GM21515 (cell line): ENCODE measurements around the gene PRTFDC1.
"Not testable (repeated sequence)": the region's sequence is repeated elsewhere in the genome, so short reads cannot be mapped to it uniquely, and the experiment has no call there.

Experiments
- ATAC-seq: cut with Tn5 transposase; IDR thresholded peaks from one replicate; pipeline ENCODE4 v1.9.1; 2021; ENCODE audit not compliant: unreplicated experiment

The PRTFDC1 gene

DNA sequence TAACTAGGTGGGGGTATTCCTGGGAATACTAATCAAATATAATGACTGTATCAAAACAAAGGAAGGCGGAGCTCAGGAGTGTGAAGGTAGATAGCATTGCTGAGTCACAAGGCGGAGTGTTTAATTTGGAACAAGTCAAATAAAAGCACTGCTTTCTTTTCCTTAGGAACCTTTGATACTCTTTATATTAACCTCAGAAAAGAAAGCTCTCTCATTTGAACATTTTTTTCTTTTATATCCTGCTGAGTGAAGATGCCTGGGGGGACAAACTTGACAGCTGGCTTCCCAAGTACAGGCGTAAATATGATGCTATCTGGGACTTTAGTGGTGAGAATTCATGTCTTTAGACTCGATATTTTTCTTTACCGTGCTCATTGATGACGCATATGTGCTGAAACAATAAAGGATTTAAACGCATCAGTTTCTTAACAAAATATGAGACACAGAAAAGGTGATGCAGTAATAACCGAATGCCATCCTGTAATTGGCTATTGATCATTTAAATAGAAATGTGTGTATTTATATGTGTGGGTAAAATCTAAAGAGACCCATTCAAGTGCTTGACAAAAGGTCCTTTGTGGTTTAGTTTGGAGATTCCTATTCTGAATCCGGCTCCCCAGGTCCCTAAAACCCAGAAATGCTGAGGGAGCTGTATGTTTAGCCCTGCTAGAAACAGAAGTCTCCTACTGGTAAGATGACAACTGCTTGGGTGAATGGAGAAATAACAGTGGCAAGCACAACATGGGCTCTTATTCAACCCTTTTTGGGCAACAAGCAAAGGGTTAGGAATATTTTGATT is 102.7 kb downstream of the PRTFDC1 start:
- no peak for ATAC-seq

GRCh38 chr10:24849051-24849450 is 103.4 kb downstream of the PRTFDC1 start:
- ATAC-seq, result no peak

DNA sequence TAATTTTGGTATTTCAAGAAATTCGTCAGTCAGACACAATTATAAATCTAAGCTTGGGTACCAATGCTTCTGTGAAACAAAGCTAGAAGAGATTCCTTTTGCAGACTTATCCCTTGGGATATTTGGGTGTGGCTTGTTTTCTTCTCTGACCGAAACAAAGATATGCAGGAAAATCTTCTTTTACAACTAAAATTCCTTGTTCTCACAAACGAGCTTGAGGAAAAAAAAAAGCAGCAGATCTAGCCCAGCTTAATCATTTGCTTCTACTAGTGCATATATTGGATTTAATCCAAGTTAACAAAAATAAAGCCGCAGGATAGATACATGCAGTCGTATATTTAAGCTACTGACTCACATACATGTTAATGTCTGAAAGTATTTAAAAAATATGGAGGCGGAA is 104.2 kb downstream of the PRTFDC1 start:
- no peak for ATAC-seq

GRCh38 chr10:24847112-24848070 is 105.0 kb downstream of the PRTFDC1 start:
- no peak for ATAC-seq

DNA sequence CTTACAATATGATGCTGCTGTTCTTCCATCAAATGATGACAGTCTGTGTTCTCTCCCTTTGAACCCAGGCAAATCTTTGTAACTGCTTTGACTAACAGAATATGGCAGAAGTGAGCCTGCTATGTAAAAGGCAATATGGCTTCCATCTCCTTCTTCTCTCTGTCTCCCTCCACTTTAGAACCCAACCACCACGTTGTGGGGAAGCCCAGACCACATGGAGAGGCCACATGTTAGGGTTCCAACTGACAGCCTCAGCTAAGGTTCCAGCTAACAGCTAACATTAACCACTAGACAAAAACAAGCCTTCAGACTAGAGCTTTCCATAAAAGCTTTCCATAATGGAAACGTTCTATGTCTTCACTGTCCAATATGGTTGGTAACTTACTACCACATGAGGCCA is 107.7 kb downstream of the PRTFDC1 start:
- ATAC-seq, result no peak

DNA sequence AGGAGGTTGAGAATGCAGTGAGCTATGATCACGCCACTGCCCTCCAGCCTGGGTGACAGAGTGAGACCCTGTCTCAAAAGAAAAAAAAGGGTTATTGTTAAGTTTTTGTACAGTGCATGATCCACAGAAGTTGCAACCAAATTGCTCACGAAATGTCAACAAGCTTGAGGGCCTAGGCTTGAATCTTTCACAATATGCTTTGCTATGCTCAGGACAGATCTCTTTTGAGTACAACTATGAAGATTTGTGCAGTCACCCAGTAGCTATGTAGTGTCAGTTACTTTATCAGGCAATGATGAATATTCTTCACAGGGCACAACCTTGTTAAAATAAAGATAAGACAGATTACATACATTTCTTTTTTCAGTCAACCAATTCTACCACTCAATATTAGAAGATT is 109.2 kb downstream of the PRTFDC1 start:
- ATAC-seq, result no peak

DNA sequence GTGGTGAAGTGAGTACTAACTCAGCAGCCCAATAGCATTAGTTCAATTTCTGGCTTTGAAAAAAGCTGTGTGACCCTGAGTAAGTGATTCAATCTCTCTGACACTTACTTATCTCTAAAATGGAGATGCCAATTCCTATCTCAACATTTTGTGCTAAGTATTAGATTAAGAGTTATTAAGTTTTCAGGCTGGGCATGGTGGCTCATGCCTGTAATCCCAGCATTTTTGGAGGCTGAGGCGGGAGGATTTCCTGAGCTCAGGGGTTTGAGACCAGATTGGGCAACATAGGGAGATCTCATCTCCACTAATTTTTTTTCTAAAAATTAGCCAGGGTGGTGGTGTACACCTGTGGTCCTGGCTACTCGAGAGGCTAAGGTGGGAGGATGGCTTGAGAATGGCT is 109.5 kb downstream of the PRTFDC1 start:
- ATAC-seq, result no peak

DNA sequence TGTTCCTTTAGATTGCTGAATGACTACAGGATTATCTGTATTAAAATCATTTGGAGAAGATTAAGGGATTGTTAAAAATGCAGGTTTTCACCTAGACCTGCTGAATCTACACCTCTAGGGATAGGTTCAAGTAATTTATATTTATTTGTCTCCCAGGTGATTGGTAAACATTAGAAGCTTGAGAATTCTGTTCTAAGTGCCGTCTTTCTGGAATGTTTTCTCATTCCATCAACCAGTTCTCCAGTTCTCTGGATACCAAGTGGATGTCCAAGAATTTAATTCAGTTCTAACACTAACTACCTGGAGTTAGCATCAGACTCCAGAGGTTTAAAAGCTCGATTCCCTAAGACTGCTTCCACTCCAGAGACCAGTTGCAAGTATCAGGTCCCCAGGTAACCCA is 110.9 kb downstream of the PRTFDC1 start:
- ATAC-seq, result no peak

DNA sequence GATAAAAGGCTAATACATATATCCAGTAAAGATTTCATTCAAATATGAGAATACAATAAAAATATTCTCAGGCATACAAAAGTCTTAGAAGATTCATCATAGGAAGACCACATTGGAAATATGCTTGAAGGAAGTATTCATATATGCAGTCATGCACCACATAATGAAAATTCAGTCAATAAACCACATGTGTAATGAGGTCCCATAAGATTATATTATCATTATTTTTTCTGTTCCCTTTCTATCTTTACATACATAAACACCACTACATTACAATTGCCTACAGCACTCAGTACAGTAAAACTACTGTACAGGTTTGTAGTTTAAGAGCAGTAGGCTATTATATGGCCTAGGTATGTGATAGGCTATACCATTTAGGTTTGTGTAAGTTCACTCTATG is 111.6 kb downstream of the PRTFDC1 start:
- ATAC-seq, result no peak

DNA sequence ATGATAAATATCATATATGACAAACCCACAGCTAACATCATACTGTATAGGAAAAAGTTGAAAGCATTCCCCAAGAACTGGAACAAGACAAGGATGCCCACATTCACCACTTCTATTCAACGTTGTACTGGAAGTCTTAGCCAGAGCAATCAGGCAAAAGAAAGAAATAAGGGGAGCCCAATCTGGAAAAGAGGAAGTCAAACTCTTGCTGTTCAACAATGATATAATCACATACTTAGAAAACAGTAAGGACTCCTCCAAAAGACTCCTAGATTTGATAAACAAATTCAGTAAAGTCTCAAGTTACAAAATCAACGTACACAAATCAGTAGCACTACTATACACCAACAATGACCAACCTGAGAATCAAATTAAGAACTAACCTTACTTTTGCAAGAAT is 114.6 kb downstream of the PRTFDC1 start:
- not testable (repeated sequence) for ATAC-seq

GRCh38 chr10:24834869-24835268 is 117.5 kb downstream of the PRTFDC1 start:
- ATAC-seq, result no peak

DNA sequence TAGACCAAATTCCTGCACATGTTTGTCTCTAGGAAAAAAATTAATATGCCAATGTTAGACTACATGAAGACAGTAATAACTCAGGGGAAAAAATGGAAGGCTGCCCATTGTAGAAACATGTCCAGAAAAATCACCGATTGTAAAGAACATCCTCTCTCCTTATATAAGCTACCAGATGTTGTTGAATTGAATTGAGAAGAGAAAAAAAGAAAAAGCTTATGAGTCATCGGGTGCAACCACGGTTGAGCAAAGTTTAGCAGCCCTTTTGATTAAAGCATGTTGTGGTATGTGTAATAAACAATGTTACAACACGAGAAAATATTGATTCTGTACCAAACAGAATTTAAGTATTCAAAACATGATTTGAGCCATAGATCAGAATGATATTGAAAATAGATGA is 126.4 kb downstream of the PRTFDC1 start:
- no peak for ATAC-seq

GRCh38 chr10:24825551-24825950 is 126.9 kb downstream of the PRTFDC1 start:
- no peak for ATAC-seq

DNA sequence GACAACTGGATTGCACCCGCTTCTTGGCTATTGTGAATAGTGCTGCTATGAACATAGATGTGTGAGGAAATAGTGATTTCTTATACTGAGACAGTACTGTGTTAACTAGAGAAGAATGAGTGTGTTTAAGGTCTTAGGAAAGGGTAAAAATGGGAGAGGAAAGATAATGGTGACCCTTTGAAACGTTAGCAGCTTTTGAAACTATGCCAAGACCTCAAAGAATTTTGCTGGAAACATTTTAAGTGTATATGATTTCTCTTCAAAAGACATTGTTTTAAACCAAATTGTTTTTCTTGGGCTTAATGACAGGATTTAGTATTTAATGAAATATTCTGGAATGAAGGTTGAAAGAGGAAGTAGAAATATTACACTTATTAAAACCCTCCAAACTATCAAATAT is 127.9 kb downstream of the PRTFDC1 start:
- ATAC-seq, result no peak

DNA sequence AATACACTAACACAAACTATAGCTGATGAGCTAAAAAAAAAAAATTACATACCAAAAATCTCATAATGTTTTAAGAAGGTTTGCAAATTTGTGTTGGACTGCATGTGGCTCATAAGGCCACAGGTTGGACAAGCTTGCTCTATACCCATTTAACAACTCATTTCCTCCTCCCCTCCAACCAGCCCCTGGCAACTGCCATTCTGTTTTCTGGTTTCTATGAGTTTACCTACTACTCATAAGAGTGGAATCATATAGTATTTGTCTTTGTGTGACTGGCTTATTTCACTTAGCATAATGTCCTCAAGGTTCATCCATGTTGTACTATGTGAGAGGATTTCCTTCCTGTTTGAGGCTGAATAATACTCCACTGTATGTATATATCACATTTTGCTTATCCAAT is 128.3 kb downstream of the PRTFDC1 start:
- no peak for ATAC-seq

GRCh38 chr10:24822590-24822989 is 129.8 kb downstream of the PRTFDC1 start:
- ATAC-seq, result peak; percentile 74

DNA sequence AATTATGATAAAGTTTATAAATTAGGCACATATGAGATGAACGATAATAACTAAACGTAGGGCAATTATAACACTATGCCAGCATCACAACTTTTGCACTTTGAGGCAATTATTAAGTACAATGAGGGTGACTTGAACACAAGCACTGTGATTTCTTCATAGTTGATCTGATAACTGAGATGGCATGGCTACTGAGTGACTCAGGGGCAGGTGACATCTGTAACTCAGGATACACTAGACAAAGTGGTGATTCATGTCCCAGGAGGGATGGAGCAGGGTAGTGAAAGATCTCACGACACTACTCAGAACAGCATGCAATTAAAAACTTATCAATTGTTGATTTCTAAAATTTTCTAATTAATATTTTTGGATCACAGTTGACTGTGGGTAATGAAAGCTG is 130.4 kb downstream of the PRTFDC1 start:
- ATAC-seq, result no peak

DNA sequence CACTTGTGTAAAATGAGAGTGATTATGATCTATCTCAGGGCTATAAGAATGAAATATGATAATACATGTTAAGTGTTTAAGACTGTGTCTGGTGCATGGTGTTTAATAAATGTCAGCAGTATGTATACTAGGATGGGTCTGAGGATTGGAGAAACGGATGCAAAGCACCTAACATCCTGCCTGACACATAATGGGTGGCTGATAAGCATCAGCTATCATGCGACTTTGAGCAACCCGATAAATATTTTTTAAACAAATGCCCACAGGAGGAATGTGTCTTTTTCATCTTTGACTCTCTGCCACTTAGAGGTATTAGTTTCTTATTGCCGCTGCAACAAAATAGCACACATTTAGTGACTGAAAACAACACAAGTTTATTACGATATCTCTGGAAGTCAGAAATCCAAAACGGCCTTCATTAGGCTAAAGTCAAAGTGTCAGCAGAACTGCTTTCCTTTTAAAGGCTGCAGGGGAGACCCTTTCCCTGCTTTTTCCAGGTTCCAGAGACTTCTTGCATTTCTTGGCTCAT is 135.5 kb downstream of the PRTFDC1 start:
- ATAC-seq, result no peak

GRCh38 chr10:24814568-24815313 is 137.7 kb downstream of the PRTFDC1 start:
- no peak for ATAC-seq

GRCh38 chr10:24813856-24814255 is 138.6 kb downstream of the PRTFDC1 start:
- ATAC-seq, result no peak

DNA sequence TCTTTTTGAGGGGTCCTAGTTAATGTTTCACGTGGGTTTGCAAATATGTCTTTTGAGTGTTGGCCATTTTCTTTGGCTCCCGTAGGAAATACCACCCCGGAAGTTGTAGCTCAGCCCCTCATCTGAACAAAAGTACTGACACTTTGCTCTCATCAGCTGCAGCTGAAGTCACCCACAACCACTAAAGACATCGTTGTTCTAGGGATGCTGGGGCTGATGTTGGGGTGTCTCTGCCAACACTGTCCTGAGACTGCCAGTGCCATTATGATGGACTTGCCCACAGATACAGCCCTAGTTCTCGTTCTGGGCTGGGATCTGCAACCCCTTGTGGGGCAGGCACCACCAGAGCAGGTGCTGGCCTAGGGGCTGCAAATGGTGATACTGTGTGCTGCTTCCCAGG is 146.1 kb downstream of the PRTFDC1 start:
- ATAC-seq, result no peak
